NCI-H1092 (cell line): Measurements from ENCODE around the gene TSHR.
"Not testable (repeated sequence)": the region's sequence is repeated elsewhere in the genome, so short reads cannot be mapped to it uniquely, and the experiment has no call there.

Experiments used
- DNase-seq: peaks from one replicate; lab custom pipeline; 2025; lab: John Stamatoyannopoulos, UW

TSHR gene

GRCh38 chr14:80996049-80996901, 40.9 kb downstream of the TSHR start:
- DNase-seq: peak; percentile 68

- no peak for DNase-seq
Measured at GRCh38 chr14:81001447-81001846, 46.0 kb downstream of the TSHR start.

- DNase-seq: no peak
Measured at GRCh38 chr14:81004575-81004974, 49.2 kb downstream of the TSHR start.

GRCh38 chr14:81005540-81006228, 50.3 kb downstream of the TSHR start:
- DNase-seq: no peak

GRCh38 chr14:81006266-81006665, 50.8 kb downstream of the TSHR start:
- DNase-seq: no peak

GRCh38 chr14:81007131-81007530, 51.7 kb downstream of the TSHR start:
- no peak for DNase-seq

GRCh38 chr14:81009346-81009745, 53.9 kb downstream of the TSHR start:
- DNase-seq: no peak

GRCh38 chr14:81018251-81018650, 62.8 kb downstream of the TSHR start:
- DNase-seq: no peak

GRCh38 chr14:81018684-81019083, 63.3 kb downstream of the TSHR start:
- DNase-seq: no peak

- not testable (repeated sequence) for DNase-seq
Measured at GRCh38 chr14:81019113-81019512, 63.7 kb downstream of the TSHR start.

- no peak for DNase-seq
Measured at GRCh38 chr14:81023095-81023710, 67.8 kb downstream of the TSHR start.

- no peak for DNase-seq
Measured at GRCh38 chr14:81028461-81028860, 73.0 kb downstream of the TSHR start.

- no peak for DNase-seq
Measured at GRCh38 chr14:81031488-81031887, 76.1 kb downstream of the TSHR start.

- DNase-seq: no peak
Measured at GRCh38 chr14:81033698-81034240, 78.3 kb downstream of the TSHR start.

- DNase-seq: no peak
Measured at GRCh38 chr14:81042438-81042837, 87.0 kb downstream of the TSHR start.

- DNase-seq: no peak
Measured at GRCh38 chr14:81051547-81051946, 96.1 kb downstream of the TSHR start.

- not testable (repeated sequence) for DNase-seq
Measured at GRCh38 chr14:81054057-81054456, 98.6 kb downstream of the TSHR start.

GRCh38 chr14:81055971-81056370, 100.5 kb downstream of the TSHR start:
- DNase-seq: no peak

- DNase-seq: no peak
Measured at GRCh38 chr14:81062380-81062779, 107.0 kb downstream of the TSHR start.

- no peak for DNase-seq
Measured at GRCh38 chr14:81062816-81063215, 107.4 kb downstream of the TSHR start.

GRCh38 chr14:81066672-81067071, 111.3 kb downstream of the TSHR start:
- DNase-seq: no peak

- DNase-seq: no peak
Measured at GRCh38 chr14:81067156-81067555, 111.7 kb downstream of the TSHR start.
